Omental fat pad (tissue), 4 donors: ENCODE data around the gene CCDC178. TPM values are rescaled to one million over a fixed set of nuclear protein-coding genes. Genes with fewer than 3 reads are reported as not detected.

Experiments used
- ATAC-seq: fragments of 150-250 bp; one replicate; pipeline ENCODE4 v1.9.1; 2016; ENCODE audit warnings: mild to moderate bottlenecking, moderate library complexity; ENCODE audit not compliant: low FRiP score
- DNase-seq: peaks from one replicate; pipeline ENCODE4 v3.0.0-alpha.2; 2019; ENCODE audit warnings: low spot score
- total RNA-seq, 4 donors: library from RNA; depleted of rRNA; stranded (reverse); fragments of >200 nt; gene quantifications; one replicate each; pipeline ENCODE4 v1.1.0, GENCODE V29; 2016
- TF ChIP-seq, protein P1 (sequence below), 3 donors: fragments of 450-650 bp; IDR thresholded peaks; one replicate each; pipeline ENCODE4 v1.5.1; 2016 to 2017; ENCODE audit warnings: antibody characterized with exemption in 3 of 3, mild to moderate bottlenecking in 3 of 3, moderate library complexity in 2 of 3

The CCDC178 gene
- total RNA-seq, 4 donors from 2014 or later: 2.6 to 10.6 (median 3.5) TPM

DNA sequence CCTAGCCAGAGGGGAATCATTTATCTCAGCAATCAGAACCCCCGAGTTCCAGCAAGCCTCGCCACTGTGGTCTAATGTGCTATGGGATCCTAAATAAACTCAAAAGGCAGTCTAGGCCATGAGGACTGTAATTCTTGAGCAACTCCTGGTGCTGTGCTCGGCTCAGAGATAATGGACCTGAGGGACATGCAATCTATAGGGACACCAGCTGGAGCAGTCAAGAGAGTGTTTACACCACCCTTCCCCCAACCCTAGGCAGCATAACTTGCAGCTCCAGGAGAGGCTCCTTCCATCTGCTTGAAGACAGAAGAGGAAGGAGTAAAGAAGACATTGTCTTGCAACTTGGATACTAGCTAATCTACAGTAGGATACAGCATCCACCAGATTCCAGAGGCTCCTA, 442.2 kb downstream of the CCDC178 start:
- TF ChIP-seq, protein P1, sequence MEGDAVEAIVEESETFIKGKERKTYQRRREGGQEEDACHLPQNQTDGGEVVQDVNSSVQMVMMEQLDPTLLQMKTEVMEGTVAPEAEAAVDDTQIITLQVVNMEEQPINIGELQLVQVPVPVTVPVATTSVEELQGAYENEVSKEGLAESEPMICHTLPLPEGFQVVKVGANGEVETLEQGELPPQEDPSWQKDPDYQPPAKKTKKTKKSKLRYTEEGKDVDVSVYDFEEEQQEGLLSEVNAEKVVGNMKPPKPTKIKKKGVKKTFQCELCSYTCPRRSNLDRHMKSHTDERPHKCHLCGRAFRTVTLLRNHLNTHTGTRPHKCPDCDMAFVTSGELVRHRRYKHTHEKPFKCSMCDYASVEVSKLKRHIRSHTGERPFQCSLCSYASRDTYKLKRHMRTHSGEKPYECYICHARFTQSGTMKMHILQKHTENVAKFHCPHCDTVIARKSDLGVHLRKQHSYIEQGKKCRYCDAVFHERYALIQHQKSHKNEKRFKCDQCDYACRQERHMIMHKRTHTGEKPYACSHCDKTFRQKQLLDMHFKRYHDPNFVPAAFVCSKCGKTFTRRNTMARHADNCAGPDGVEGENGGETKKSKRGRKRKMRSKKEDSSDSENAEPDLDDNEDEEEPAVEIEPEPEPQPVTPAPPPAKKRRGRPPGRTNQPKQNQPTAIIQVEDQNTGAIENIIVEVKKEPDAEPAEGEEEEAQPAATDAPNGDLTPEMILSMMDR (IDR thresholded peaks at IDR 0.05): no peak
- DNase-seq (no peak), ATAC-seq (no peak)

DNA sequence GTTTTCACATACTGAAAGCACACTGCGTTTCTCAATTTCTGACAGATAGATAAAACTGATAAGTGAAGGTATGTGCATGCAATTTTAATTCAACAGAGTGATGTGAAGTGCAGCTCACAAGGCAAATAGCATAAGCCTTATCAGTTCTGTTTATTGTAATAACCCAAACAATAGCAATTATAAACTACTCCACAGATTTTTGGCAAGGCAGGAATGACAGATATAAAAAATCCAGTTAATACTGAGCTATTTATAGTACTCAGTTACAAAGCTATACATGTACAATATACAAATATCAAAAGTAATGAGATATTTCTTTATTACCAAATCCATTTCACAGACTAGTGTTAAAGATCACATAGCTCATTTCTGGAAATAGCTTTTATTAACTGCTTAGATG, 456.8 kb downstream of the CCDC178 start:
- ATAC-seq (no peak), DNase-seq (no peak)
- TF ChIP-seq, protein P1 (IDR thresholded peaks at IDR 0.05): no peak

DNA sequence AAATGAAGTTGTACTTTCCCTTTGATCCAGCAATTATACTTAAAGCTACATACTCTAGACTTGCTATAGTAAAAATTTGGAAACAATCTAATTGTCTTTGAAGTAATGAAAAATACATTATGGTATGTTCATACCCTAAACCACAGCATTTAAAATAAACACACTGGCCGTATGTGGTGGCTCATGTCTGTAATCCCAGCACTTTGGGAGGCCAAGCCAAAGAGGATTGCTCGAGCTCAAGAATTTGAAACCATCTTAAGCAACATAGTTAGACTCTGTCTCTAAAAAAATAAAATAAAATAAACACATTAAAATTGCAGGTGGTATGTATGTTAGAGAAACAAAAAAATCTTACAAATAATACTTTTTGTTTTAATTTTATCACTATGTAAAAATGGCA, 459.6 kb downstream of the CCDC178 start:
- TF ChIP-seq, protein P1 (IDR thresholded peaks at IDR 0.05): no peak
- no peak for DNase-seq
- no peak for ATAC-seq

DNA sequence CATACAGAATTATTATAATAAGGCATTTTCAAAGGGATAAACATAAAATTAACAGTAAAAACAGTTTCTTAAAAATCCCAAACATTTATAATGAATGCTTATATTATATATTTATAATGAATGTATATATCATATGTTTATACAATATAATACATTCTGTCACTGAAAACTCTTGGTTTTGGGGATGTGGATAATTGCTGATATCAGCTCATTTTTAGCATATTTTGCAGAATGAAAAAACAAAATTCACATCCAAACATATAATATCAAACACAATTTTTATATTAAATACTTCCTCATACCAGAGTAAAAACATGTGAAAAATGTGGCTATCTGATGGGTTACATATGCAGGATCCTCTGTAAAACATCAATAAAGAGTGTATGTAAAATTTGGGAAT, 465.0 kb downstream of the CCDC178 start:
- TF ChIP-seq, protein P1 (IDR thresholded peaks at IDR 0.05): no peak
- DNase-seq: no peak
- ATAC-seq: no peak

DNA sequence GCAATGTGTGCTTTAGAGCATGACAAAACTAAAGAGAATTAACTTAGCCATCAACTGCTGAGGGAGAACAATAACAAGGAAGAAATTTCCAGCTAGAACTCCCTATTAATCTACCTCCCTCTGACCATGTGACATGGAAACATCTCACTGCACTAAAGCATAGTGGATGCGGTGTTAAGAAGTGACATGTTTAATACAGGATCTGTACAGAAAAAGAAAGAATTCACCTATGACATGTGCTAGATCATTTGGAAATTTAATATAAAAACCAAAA, 465.4 kb downstream of the CCDC178 start:
- no peak for DNase-seq
- no peak for ATAC-seq

DNA sequence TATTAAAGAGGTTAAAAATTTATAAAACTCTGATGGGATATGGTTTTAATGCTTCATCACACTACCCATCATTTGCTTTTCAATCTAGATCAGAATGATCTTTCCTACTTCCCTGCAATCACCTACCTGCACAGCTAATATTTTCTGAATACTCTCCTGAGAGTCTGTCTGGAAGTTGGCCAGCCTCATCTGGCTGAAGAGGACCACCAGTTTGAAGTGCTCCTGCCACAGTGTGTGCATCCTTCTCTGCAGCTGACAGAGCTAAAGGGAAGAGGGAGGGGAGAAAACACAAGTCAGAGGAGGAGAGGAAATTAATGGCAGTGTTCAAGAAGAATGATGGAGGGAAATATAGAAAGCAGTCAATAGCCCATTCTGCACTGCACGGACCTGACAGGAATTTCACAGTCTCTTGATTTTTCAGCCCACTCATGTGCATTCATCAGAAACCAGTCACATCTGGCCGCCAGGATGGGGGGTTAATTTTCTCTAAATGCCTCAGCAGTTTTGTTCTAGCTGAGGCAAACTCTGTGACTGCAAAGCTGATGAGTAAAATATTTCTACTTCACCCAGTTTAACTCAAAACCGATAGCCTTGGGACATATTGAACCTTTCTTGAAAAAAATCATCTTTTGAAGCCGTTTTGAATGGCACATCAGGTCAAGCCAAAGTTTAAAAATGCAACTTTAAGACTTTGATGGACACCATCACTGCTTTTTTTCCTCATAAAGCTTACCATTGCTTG, 465.9 kb downstream of the CCDC178 start:
- TF ChIP-seq, protein P1 (IDR thresholded peaks at IDR 0.05): no peak
- ATAC-seq: no peak
- no peak for DNase-seq

More for the DNA sequence above, 465.4 kb downstream of the CCDC178 start:
- TF ChIP-seq, protein P1 (IDR thresholded peaks at IDR 0.05): no peak

DNA sequence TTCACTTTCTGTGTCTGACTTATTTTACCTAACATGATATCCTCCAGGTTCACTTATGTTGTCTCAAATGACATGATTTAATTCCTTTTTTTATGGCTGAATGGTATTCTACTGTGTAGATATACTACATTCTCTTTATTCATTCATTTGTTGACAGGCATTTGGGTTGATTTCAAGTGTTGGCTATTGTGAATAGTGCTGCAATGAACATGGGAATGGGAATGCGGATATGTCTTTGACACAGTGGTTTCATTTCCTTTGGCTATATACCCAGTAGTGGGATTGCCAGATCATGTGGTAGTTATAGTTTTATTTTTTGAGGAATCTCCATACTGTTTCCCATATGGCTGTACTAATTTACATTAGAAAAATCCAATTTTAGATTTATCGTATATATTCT, 472.3 kb downstream of the CCDC178 start:
- DNase-seq (no peak), ATAC-seq (no peak)
- TF ChIP-seq, protein P1 (IDR thresholded peaks at IDR 0.05): no peak
